DMS79 treated with DMSO at 0.1 percent for 48 hours (cell line): Measurements from ENCODE around the gene MGMT.

ENCODE experiments used
- DNase-seq: peaks from one replicate; lab custom pipeline; 2025; lab: John Stamatoyannopoulos, UW

Gene MGMT

DNA sequence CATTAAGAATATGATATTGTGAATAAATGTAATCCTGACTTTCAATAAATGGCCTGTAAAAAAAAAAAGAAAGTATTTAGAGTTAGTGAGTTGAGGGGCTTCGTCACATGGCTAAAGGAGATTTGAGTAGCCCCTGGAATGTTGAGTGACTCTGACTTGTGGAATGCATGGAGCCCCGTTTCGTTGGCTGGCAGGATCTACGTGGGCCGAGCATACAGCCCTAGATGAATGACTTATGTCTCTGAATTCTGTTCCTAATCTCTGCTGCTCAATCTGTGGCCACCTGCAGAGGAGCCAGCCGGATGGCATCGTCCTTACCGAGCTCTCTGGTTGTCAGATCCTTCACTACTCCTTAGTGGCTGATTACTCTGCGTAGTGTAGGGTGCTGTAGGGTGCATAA lies 155.7 kb downstream of the MGMT start:
- DNase-seq: no peak

DNA sequence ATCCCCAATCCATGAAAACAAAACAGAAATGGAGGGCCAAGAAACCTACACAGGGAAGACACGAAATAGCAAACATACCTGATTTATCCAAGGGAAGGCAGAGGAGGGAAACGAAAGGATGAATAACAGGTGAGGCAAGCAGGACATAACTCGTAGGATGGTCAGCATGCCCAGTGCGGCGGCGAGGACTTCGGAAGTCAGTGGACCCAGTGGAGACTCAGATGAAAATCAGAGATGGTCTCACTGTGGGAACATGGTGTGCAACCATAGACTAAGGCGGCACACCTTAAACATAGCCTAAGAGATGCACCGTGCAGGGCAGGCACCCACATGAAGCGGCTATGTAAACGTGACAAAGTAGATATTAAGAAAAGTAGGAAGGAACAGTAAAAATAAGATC lies 157.5 kb downstream of the MGMT start:
- no peak for DNase-seq

DNA sequence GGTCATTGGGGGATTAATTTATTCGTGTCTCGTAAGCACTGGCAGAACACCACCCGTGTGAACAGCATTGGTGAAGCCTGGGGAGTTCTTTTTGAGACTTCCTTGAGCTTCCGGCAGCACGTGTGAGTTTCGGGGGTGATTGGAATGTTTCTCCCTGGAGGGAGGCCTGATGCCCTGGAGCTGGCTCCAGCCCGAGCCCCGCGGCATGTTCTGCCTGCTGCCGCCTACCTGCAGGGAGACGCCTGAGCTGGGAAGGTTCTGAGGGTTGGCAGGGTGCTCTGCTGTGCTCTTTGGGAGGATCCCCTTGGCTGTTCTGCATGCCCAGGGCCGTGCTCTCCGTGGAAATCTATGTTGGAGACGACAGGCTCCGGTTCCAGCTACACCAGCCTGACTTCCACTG lies 159.3 kb downstream of the MGMT start:
- no peak for DNase-seq

DNA sequence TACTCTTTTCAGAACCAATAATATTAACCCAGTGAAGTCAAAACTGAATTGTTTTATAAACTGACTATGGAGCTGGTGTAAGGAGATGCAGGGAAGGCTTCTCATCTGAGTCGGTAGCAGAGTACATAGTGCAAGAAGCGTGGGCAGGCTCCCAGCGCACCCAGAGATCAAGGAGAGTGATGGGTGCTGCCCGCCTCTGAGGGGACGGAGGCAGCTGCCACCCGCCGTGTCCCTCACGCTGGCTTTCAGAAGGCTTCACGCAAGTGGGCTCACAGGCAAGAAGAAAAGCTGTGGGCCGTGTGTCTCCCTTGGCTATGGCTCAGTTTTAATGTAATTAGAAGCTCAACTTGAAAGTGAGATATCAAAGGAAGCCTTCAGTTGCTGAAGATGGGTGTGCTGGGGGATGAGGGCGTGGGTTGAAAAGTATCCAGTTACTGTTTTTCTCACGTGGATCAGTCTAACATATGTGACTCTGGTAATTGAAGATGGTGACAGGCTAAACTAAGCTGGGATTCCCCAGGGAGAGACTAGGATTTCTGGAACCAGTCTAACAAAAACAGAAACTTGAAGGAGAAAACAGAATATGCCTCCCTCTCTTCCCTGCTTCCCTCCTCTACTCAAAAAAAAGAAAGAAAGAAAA lies 159.9 kb downstream of the MGMT start:
- no peak for DNase-seq

DNA sequence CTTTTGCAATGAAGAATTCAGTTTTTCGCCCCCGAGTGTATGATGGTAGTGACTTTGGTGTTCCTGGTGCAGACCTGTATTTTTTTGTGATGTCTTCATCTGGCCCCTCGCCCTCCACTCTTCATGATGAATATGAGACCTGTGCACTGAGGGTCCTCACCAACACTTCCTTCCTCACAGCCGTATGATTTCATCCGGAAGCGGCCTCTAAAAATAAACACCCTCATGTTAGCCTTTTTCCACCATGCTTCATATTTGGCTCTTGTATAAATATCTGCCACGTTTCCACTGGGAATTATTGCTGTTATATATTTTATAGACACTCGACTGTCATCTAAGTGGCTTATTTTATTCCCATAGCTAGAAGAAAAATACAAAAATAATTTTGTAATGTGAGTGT lies 160.4 kb downstream of the MGMT start:
- DNase-seq: no peak

DNA sequence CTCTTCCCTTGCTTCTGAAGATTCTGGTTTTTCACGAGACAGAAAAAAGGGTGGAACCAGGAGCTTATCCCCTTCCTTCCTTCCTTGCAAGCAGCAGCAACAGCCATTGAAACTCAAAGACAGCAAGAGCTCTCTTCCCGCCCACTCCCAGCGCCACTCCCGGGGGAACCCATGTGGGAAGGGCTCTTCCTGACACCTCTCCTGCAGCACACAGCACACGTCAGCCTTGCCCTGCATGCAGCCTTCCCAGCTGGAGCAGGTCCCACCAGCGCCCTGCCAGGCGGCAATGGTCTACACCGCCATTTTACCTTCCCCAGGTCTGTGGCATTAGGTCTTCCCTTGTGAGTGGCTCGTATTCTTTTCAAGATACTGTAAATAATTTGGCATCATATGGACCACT lies 161.8 kb downstream of the MGMT start:
- DNase-seq: no peak

DNA sequence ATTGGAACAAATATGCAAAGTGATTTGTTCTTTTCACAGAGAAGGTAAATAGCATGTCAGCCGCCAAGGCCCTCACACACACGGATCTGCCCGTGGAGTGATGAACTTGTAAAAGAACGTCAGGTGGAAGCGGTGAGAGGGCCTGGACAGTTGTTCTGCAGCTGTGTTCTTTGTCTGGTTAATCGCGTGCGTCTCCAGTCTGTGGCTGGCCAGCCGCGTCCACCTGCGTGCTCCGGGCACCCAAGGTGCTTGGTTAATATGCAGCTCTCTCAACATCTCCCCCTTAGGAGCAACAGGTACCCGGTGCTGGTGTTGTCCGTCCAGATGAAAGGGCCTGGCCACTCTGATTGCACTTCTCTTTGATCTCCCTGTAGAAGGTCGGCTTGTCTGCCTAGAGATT lies 162.9 kb downstream of the MGMT start:
- no peak for DNase-seq

DNA sequence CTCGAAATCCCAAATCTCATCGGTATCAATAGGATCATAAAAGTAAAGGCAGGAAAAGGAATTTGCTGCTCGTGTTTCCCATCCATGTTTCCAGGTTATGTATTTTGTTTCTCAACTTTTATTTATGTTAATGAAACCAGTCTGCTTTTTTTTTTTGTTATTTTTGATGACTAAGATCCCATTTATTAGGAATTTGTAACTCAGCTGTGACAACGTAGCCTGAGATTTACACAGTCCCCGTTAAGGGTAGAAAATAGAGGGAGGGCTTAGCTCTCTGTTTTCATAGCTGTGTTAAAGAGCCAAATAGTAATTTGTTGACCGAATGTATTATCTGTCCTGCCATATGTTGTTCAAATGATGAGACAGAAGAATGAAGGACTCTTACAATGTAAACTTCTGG lies 164.0 kb downstream of the MGMT start:
- no peak for DNase-seq

DNA sequence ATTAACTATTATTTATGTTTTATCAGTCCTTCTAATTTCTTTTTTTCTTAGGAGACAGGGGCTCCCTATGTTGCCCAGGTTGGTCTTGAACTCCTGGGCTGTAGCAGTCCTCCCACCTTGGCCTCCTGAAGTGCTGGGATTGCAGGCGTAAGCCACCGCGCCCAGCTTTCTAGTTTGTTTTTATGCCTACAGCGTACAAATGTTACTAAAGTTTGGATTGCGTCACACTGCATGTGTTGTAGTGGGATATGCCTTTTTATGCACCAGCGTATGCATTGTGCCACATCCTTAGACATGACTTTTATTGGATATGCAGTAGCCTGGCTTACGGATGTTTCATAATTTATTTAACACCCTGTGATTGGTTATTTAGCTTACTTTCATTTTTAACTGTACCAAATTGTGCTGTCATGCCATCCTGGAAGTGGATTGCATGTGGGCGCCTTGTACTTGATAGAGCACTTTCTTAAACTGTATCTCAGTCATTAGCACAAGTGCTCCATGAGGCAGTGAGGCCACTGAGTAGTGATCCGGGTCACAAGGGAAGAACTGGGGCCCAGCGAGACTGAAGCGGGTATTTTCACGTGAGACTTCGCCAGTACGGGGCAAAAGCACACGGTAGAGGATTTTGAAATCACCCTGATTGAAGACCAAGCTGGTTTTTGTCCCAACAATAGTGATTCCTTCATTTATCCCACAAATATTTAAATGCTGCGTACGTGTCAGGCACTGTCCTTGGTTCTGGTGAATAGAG lies 165.0 kb downstream of the MGMT start:
- no peak for DNase-seq

DNA sequence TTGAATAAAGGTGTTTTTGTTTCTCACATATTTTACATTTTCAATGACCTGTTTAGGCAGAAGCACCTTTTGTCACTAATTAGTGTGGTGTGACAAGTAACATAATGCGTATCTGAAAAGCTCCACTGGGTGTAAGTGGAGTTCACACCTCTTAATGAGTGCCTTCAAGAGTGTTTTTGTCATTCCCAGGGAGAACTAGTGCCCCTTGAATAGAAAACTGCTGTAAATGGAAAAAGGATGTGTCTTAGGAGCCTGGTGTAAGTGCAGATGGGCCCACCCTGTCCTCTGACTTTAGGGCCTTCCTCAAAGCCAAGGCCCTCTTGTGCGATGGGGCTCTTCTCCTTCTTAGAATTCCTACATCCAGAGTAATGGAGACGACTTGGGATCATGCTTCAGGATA lies 170.0 kb downstream of the MGMT start:
- DNase-seq: no peak

DNA sequence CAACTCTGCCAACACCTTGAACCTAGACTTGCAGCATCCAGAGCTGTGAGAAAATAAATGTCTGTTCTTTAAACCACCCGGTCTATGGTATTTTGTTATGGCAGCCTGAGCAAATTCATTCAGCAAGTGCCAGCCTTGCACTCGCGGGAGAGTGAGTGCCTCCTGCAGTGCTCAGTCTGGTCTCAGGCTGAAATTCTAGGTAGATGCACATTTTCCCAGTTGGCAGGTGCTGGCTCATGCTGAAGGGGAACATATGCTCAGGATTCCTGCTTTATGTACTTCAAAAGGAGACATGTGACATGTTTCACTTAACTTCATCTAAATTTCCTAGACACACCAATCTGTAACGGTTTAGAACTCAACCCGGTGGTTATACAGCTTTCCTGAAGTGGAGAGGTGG lies 170.8 kb downstream of the MGMT start:
- no peak for DNase-seq

DNA sequence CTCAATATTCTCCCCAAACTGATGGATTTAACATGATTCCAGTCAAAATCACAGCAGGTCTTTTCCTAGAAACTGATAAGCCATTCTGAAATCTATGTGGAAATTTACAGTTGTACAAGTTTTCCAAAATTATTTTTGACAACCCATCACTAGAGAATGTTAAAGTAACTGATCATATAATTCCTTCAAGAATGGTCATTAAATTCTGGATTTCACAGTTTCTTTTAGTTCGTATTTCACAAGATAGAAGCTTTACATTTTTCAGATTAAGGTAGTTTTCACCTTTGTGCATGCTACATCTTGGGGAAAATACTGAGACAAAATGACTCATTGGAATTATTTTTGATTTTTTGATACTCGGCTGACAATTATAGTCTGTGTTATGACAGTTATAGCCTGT lies 174.3 kb downstream of the MGMT start:
- no peak for DNase-seq

DNA sequence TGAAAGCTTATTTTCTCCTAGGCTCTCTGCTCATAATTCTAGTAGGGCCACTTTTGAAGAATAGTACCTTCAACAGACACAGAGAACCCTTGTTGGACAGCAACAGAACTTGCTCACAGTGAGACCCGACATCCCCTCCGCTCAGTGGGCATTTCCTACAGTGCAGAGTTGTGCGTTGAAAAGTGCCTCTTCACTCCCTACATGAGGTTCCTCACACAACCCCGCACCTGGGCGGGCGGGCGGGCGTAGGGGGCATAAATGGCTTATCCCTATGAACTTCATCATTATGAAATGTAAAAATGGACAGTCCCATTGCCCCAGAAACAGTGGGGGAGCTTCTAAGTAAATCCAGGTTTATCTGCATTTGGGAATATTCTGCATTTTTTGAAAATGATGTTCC lies 174.9 kb downstream of the MGMT start:
- no peak for DNase-seq

DNA sequence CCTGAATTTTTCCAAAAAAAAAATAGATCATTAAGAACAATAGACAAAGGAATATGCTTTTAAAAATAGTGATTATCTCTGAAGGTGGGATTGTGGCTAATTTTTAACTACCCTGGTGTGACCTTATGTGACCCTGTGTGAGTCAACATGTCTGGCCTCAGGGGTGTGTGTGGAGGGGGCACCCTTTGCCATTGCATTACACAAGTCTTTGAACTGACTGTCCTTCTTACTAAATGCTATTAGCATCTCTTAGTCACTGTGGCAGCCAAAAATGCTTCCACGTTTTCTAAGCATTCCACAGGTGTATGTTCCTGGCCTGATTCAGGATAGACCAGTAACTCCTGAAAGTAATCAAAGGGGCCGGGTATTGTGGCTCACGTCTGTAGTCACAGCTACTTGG lies 175.4 kb downstream of the MGMT start:
- no peak for DNase-seq

DNA sequence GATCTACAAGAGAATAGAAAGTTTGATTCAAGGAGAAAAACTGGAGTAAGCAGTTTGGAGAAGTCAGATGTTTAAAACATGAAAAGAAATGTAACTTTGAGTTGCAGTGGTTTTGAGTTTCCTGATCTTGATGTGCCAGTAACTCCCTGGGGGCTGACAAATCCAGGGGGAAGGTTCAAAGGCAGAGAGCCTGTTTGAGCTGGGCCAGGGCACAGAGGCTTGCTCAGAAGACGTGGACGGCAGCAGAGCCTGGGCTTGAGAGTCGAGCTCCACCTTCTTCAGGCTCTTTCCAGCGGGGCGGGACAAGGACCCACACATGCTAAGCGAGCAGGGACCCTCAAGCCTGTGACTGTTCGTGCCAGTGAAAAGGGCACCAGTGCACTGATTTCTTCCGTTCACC lies 176.2 kb downstream of the MGMT start:
- DNase-seq: no peak

DNA sequence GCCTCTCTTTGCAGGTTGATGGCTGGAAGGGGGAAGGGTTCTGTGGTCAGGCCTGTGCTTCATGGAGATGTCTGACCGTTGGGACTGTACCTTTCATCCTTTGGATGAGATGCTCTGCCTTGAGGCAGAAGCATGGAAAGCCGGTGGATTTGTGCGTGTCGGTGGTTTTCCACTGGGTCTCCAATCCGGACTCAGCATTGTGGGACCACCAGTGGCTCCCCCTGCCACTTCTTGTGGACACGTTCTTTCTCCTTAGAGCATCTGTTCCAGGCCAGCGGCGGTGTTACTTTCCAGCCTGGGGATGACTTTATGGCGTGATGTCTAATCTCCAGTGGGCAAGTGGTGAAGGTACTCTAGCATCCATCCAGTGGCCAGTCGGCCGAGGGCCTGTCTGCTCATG lies 178.4 kb downstream of the MGMT start:
- DNase-seq: no peak

DNA sequence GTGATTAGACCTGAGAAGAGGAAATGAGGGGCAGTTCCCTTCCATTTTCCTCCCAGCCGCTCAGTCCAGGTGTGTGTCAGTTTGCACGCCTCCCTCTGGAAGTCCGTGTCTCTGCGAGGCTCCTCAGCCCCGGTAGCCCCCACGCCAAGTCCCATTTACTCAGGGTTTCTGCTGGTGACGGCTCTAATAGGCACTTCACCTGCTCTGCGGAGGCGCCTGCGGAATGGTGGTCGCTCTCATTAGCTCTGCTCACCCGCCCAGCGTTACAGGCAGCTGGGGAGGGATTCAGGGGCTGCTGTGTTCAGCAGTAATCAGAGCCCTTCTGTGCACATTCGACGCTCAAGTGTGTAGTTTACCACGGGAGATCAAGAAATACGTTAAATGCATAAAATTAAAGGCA lies 179.9 kb downstream of the MGMT start:
- DNase-seq: no peak

DNA sequence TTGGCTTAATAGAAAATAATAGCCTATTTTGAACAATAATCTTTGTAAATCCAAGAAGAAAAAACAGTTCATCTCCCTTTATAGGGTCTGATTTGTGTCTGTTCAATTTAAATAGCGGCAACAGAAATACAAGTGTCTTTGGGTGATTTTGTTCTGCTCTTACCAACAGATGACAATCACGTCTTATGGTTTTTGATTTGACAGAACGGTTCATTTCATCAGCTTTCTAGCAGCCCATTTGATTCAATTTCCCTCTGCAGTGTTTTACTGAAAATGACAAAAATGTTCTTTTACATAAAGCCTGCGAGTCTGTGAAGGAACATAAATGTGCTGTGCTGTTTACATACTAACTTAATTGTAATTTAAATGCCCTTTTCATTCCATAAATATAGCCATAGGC lies 180.5 kb downstream of the MGMT start:
- DNase-seq: no peak

DNA sequence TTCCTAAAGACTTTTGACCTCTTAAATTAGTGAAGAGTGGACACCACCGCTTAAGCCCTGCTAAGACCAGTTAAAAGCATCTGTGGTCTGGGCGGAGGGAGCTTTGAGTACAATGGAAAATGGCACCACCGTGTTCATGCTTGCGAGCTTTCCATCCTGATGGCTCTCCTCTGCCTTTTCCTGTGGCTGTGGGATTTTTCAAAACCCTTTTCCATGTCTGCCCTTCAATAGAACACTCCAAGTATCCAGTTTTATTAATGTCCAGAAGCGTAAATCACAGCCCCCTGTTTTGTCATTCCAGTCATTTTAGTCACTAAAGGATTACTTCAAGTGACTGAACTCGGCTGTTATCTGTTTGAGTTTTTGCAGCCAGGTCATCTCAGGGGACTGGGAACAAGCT lies 181.8 kb downstream of the MGMT start:
- DNase-seq: no peak

DNA sequence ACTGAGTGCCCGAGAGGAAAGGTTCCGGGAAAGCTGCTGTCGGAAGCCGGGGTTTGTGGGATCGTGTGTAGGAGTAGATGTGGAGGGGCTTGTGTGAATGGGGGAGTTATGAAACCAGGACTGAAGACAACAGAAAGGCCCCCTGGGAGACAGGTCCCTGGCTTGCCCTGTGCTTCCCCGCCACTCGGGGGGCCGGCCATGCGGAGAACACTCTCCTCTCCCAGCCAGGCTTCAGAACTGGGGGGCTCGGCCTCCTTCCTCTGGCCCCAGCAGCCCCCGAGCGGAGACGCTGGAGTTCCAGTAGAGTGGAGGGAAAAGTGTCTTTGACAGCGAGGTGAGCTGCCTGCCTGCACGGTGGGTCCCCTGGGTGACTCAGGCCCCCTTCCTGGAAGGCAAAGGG lies 185.0 kb downstream of the MGMT start:
- no peak for DNase-seq

DNA sequence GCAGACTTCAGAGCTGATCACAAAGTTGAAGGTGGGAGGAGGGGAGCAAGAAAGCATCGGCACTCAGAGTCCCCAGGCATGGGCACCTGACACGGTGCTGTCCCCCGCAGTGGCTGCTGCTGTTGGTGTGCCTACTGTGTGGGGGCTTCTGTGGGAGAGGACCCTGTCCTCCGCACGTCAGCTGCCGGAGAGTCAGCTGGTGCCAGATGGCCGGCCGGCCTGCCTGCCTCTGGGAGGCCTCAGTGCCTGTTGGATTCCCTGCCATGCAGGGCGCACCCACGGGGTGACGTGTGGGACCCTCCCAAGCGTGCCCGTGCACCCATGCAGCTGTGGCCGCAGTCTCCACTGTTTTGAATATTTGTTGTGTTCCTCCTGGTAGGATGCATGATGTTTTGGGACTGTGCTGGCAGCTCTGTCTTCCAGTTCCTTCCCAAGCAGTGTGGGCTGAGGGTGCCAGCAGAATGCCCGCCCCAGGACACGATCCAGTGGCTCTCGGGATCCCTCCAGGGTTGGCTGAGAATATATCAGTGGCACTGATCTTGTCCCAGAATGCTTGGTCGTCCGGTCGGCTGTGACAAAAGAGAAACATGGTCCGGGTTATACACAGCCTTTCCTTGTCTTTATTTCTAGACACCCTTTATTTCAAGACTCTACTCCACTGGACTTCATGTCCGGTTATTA lies 185.6 kb downstream of the MGMT start:
- no peak for DNase-seq

DNA sequence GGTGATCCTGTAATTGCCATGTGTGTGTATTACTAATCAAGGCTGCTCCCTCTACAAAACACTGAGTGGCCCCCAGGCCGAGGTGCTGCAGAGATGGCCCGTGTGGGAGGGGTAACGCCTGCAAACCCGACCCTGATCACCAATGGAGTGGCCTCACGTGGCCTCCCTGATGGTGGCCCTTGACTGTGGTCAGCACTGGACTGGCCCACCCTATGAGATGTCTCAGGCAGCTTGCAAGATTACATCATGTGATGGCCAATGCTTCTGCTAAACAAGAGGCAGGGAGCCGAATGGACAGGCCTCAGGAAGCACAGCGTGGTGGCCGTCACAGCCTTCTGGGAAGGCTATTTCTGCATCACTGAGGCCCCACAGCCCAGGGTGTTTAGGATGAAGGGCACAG lies 186.4 kb downstream of the MGMT start:
- no peak for DNase-seq

DNA sequence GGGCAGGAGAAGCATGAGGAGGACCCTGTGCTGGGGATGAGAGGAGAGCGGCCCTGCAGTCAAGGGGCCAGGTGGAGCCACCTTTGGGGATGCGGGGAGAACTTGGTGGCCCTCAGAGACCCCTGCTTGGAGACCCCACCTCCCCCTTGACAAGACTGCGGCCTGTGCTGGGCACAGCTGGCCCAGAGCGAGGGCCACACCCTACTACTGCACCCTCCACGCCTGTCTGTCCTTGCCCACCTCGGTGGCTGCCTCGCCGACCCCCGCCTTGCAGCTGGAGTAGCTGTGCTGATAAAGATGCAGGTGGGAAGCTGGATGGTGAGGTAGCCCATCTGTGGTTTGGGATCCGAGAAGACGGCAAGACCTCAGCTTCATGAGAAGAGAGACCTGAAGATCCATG lies 186.8 kb downstream of the MGMT start:
- DNase-seq: no peak

DNA sequence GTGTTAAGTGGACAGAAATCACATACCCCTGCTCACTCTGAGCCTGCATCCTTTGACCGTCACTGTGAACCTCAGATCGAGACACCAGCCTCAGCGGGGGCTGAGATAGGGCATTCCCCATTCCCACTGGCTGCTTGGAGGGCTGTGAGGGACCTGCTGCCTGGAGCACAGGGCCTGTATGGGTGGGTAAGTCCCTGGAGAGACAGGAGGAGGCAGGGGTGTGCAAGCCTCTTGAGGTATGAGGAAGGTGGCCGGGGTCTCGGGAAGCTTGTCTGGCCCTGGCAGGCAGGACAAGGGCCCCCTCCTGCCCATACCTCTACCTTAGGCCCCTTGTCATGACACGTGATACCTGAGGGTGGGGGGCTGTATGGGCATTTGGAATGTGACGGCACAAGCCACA lies 187.4 kb downstream of the MGMT start:
- DNase-seq: no peak
